Hepatic stellate cell (primary cell): ENCODE data around the gene PGGHG.
"Not testable (repeated sequence)": the region's sequence is repeated elsewhere in the genome, so short reads cannot be mapped to it uniquely, and the experiment has no call there.

Experiments
- DNase-seq: peaks from one replicate; pipeline ENCODE4 v3.0.0; 2011; ENCODE audit warnings: low spot score

The PGGHG gene

GRCh38 chr11:330307-330693, 41.4 kb downstream of the PGGHG start:
- no peak for DNase-seq

GRCh38 chr11:330694-331357, 41.9 kb downstream of the PGGHG start:
- DNase-seq: no peak

GRCh38 chr11:331358-332060, 42.6 kb downstream of the PGGHG start:
- no peak for DNase-seq

GRCh38 chr11:332651-333480, 43.9 kb downstream of the PGGHG start:
- DNase-seq: no peak

GRCh38 chr11:333616-334263, 44.8 kb downstream of the PGGHG start:
- not testable (repeated sequence) for DNase-seq

GRCh38 chr11:334264-334994, 45.5 kb downstream of the PGGHG start:
- DNase-seq: no peak

GRCh38 chr11:335779-336658, 47.1 kb downstream of the PGGHG start:
- no peak for DNase-seq

GRCh38 chr11:336659-337198, 47.8 kb downstream of the PGGHG start:
- DNase-seq: no peak

- DNase-seq: no peak
Measured at GRCh38 chr11:337711-338110, 48.8 kb downstream of the PGGHG start.

- no peak for DNase-seq
Measured at GRCh38 chr11:339963-340362, 51.0 kb downstream of the PGGHG start.

- no peak for DNase-seq
Measured at GRCh38 chr11:340539-341512, 51.9 kb downstream of the PGGHG start.

- no peak for DNase-seq
Measured at GRCh38 chr11:342328-342727, 53.4 kb downstream of the PGGHG start.

GRCh38 chr11:344836-345578, 56.1 kb downstream of the PGGHG start:
- DNase-seq: no peak
